Cerebellar cortex (tissue), 1 donor: Measurements from ENCODE around the gene RAB40B.

Source experiments
- DNase-seq: peaks from one replicate; pipeline ENCODE4 v3.0.0-alpha.2; 2015; ENCODE audit warnings: low spot score

Gene RAB40B

GRCh38 chr17:82615084-82616020 lies 83.1 kb downstream of the RAB40B start:
- peak; percentile 39 for DNase-seq

GRCh38 chr17:82614095-82614631 lies 84.3 kb downstream of the RAB40B start:
- no peak for DNase-seq

- DNase-seq: no peak
These were observed 85.0 kb downstream of the RAB40B start for GRCh38 chr17:82613283-82614094.

- DNase-seq: no peak
These were observed 87.1 kb downstream of the RAB40B start for GRCh38 chr17:82611140-82612058.

GRCh38 chr17:82609655-82610054 lies 88.8 kb downstream of the RAB40B start:
- DNase-seq: no peak

GRCh38 chr17:82608816-82609215 lies 89.7 kb downstream of the RAB40B start:
- no peak for DNase-seq

GRCh38 chr17:82605939-82606600 lies 92.4 kb downstream of the RAB40B start:
- no peak for DNase-seq
